Activated CD4-positive, CD25-positive, alpha-beta regulatory T cell treated with anti-CD3 and anti-CD28 coated beads, Interleukin-2, amount 50 U/mL, for 24 hours (primary cell): ENCODE measurements around the gene KRTAP5-9.
A peak's percentile ranks its signal among the peaks of the same experiment; 100 is the strongest.
"Not testable (repeated sequence)": the region's sequence is repeated elsewhere in the genome, so short reads cannot be mapped to it uniquely, and the experiment has no call there.

Source experiments
- ATAC-seq, 2 donors: fragments of 150-1000 bp; cut with Tn5 transposase; one replicate each; pipeline ENCODE4 v1.10.0; 2021; ENCODE audit warnings: mild to moderate bottlenecking in 1 of 2, moderate library complexity in 1 of 2

KRTAP5-9 gene

GRCh38 chr11:71534711-71535608 lies 13.3 kb upstream of the KRTAP5-9 start:
- not testable (repeated sequence) for ATAC-seq

- no peak for ATAC-seq
These were observed 12.4 kb upstream of the KRTAP5-9 start for GRCh38 chr11:71535825-71536224.

- no peak for ATAC-seq
These were observed 10.7 kb upstream of the KRTAP5-9 start for GRCh38 chr11:71537537-71537936.

GRCh38 chr11:71537977-71538665 lies 10.1 kb upstream of the KRTAP5-9 start, which contains the start of gene KRTAP5-8:
Gene KRTAP5-8 (plus strand): TSS chr11:71538025. CDS start chr11:71538056, 31 bp downstream.
- ATAC-seq: not testable (repeated sequence)

GRCh38 chr11:71538666-71538990 lies 9.6 kb upstream of the KRTAP5-9 start:
- ATAC-seq: no peak

- no peak for ATAC-seq
These were observed 9.2 kb upstream of the KRTAP5-9 start for GRCh38 chr11:71539017-71539416.

- not testable (repeated sequence) for ATAC-seq
These were observed 8.2 kb upstream of the KRTAP5-9 start for GRCh38 chr11:71539971-71540370.

- not testable (repeated sequence) for ATAC-seq
These were observed 7.5 kb upstream of the KRTAP5-9 start for GRCh38 chr11:71540521-71541304.

- no peak for ATAC-seq
These were observed 5.8 kb upstream of the KRTAP5-9 start for GRCh38 chr11:71542382-71542781.

- peak; percentile 20 to 38 for ATAC-seq
These were observed 5.1 kb upstream of the KRTAP5-9 start for GRCh38 chr11:71542879-71543777.

- no peak for ATAC-seq
These were observed 4.4 kb upstream of the KRTAP5-9 start for GRCh38 chr11:71543866-71544265.

GRCh38 chr11:71544525-71545214 lies 3.5 kb upstream of the KRTAP5-9 start:
- no peak for ATAC-seq

- no peak for ATAC-seq
These were observed 2.7 kb upstream of the KRTAP5-9 start for GRCh38 chr11:71545405-71545966.

GRCh38 chr11:71548716-71549151 lies 514 bp downstream of the KRTAP5-9 start:
- no peak for ATAC-seq

- ATAC-seq: no peak
These were observed 3.5 kb downstream of the KRTAP5-9 start for GRCh38 chr11:71551711-71552110.

- ATAC-seq: no peak
These were observed 6.8 kb downstream of the KRTAP5-9 start for GRCh38 chr11:71554996-71555395.

- no peak for ATAC-seq
These were observed 7.3 kb downstream of the KRTAP5-9 start for GRCh38 chr11:71555508-71555907.

- no peak for ATAC-seq
These were observed 7.8 kb downstream of the KRTAP5-9 start for GRCh38 chr11:71556018-71556417.

- no peak for ATAC-seq
These were observed 9.0 kb downstream of the KRTAP5-9 start for GRCh38 chr11:71557257-71557656.

- ATAC-seq: no peak
These were observed 10.8 kb downstream of the KRTAP5-9 start for GRCh38 chr11:71558996-71559395.

- ATAC-seq: no peak
These were observed 13.9 kb downstream of the KRTAP5-9 start for GRCh38 chr11:71562120-71562519.
